HepG2 (cell line): ENCODE data around the gene NAALADL1. TPM values are rescaled to one million over a fixed set of nuclear protein-coding genes. Genes with fewer than 3 reads are reported as not detected.

Experiments
- ATAC-seq: fragments of 200-7000 bp; cut with Tn5 transposase; 3 replicates; pipeline ENCODE4 v1.9.1; 2020; ENCODE audit warnings: mild to moderate bottlenecking, moderate library complexity
- BruUV-seq: library from RNA; stranded (reverse); fragments of 400-500 nt; replicated peaks from 2 replicates; lab custom pipeline; 2021; lab: Mats Ljungman, UMichigan
- CTCF ChIA-PET: fragments of 300-600 bp; formaldehyde crosslinking; extraction: SDS; loops from one replicate; lab custom pipeline; 2021; ENCODE audit warnings: low total read pairs, inconsistent platforms, low intra/inter-chr PET ratio; lab: Yijun Ruan, JAX
- POLR2A ChIA-PET: fragments of 350-600 bp; sonication (Branson Sonifier 250); formaldehyde crosslinking; loops from one replicate; lab custom pipeline; 2020; ENCODE audit warnings: antibody characterized with exemption, inconsistent platforms; lab: Yijun Ruan, JAX
- DNase-seq: peaks from one replicate; pipeline ENCODE4 v3.0.0-alpha.2; 2015; ENCODE audit warnings: low spot score
- FAIRE-seq: peaks from 3 replicates; lab custom pipeline; 2011; peaks lifted over from hg19 to GRCh38; lab: Jason Lieb, UNC
- H2AFZ ChIP-seq: one replicate; pipeline ENCODE4 v1.6.1; 2011; ENCODE audit warnings: low read length, inconsistent platforms
- H3K27ac ChIP-seq: fragments of 300-600 bp; 3 replicates; pipeline ENCODE4 v1.8.0; 2011; ENCODE audit warnings: mixed run types, mild to moderate bottlenecking, mixed read lengths, low read length, inconsistent platforms; ENCODE audit not compliant: insufficient read depth; ENCODE audit errors: extremely low read length
- H3K27me3 ChIP-seq, 2 experiments: fragments of 200-600 bp in 1 of 2; 2 replicates in 1 of 2; 3 replicates in 1 of 2; pipeline versions ENCODE4 v1.6.0 to v1.8.0; 2011; ENCODE audit warnings: low read length in 2 of 2, mild to moderate bottlenecking in 2 of 2, moderate library complexity in 2 of 2, inconsistent platforms in 1 of 2; ENCODE audit not compliant: insufficient read depth in 2 of 2, control insufficient read depth in 1 of 2
- H3K36me3 ChIP-seq, 2 experiments: fragments of 200-600 bp in 1 of 2; replicated peaks in 1 of 2; 2 replicates in 1 of 2; 3 replicates in 1 of 2; pipeline versions ENCODE4 v1.5.1 to v1.8.0; 2011; ENCODE audit warnings: low read length in 2 of 2, inconsistent platforms in 1 of 2; ENCODE audit not compliant: insufficient read depth in 2 of 2, control insufficient read depth in 1 of 2
- H3K4me1 ChIP-seq: 2 replicates; pipeline ENCODE4 v1.5.1; 2012; ENCODE audit warnings: low read length, inconsistent platforms; ENCODE audit not compliant: insufficient read depth
- H3K4me2 ChIP-seq: 2 replicates; pipeline ENCODE4 v1.6.0; 2011; ENCODE audit warnings: low read depth, low read length, inconsistent platforms
- H3K4me3 ChIP-seq, 3 experiments: fragments of 200-600 bp in 1 of 3; sonication (generic), shearing (Covaris generic) in 1 of 3; replicated peaks in 1 of 3; 2 replicates each; pipeline ENCODE4 v1.5.1; 2011 to 2016; ENCODE audit warnings: low read length in 3 of 3, inconsistent platforms in 2 of 3, low read depth in 2 of 3, mild to moderate bottlenecking in 2 of 3, control low read depth in 1 of 3, mixed read lengths in 1 of 3; ENCODE audit not compliant: insufficient read depth in 1 of 3
- H3K79me2 ChIP-seq: one replicate; pipeline ENCODE4 v1.6.1; 2011; ENCODE audit warnings: low read length, inconsistent platforms; ENCODE audit not compliant: insufficient read depth
- H3K9ac ChIP-seq: 2 replicates; pipeline ENCODE4 v1.6.0; 2011; ENCODE audit warnings: mild to moderate bottlenecking, low read depth, low read length, inconsistent platforms; ENCODE audit not compliant: insufficient read depth
- H3K9me3 ChIP-seq: 2 replicates; pipeline ENCODE4 v1.5.1; 2012; ENCODE audit warnings: mild to moderate bottlenecking, low read length
- H4K20me1 ChIP-seq: 2 replicates; pipeline ENCODE4 v1.6.0; 2011; ENCODE audit warnings: inconsistent platforms, mild to moderate bottlenecking, low read length, moderate library complexity; ENCODE audit not compliant: insufficient read depth
- EZH2 ChIP-seq: conservative IDR thresholded peaks from 2 replicates; pipeline ENCODE4 v1.6.1; 2012; ENCODE audit warnings: mild to moderate bottlenecking, low read depth, low read length, moderate library complexity
- GLI4 ChIP-seq: sonication (generic); formaldehyde crosslinking; IDR thresholded peaks from 2 replicates; pipeline ENCODE4 v1.5.1; 2020; ENCODE audit warnings: missing genetic modification reagents, mild to moderate bottlenecking, moderate library complexity, borderline replicate concordance
- HDAC6 ChIP-seq: fragments of 200-600 bp; sonication (generic); IDR thresholded peaks from 2 replicates; pipeline ENCODE4 v1.7.0; 2017; ENCODE audit warnings: mild to moderate bottlenecking, antibody characterized with exemption, low read length, low read depth
- KDM2A ChIP-seq: sonication (generic); formaldehyde crosslinking; IDR thresholded peaks from 2 replicates; pipeline ENCODE4 v1.4.0; 2020; ENCODE audit warnings: low read depth, missing genetic modification reagents, borderline replicate concordance
- NFE2 ChIP-seq: sonication (generic); formaldehyde crosslinking; IDR thresholded peaks from 2 replicates; pipeline ENCODE4 v1.4.0; 2020; ENCODE audit warnings: missing genetic modification reagents
- NR2F6 ChIP-seq, 2 experiments: IDR thresholded peaks; 2 replicates each; pipeline ENCODE4 v1.6.1; 2016; ENCODE audit warnings: antibody characterized with exemption in 1 of 2, mild to moderate bottlenecking in 1 of 2
- STAG1 ChIP-seq: sonication (generic); formaldehyde crosslinking; IDR thresholded peaks from 2 replicates; pipeline ENCODE4 v1.4.0; 2020; ENCODE audit warnings: missing genetic modification reagents
- XRCC5 ChIP-seq: fragments of 200-400 bp; formaldehyde crosslinking; optimal IDR thresholded peaks from 2 replicates; pipeline ENCODE3; 2017; ENCODE audit warnings: mild to moderate bottlenecking, low read length
- ZMYM2 ChIP-seq: sonication (generic); formaldehyde crosslinking; IDR thresholded peaks from 2 replicates; pipeline ENCODE4 v1.8.0; 2022; ENCODE audit warnings: mild to moderate bottlenecking, missing genetic modification reagents
- ZMYM3 ChIP-seq: sonication (generic); formaldehyde crosslinking; IDR thresholded peaks from 2 replicates; pipeline ENCODE4 v1.5.1; 2020; ENCODE audit warnings: mild to moderate bottlenecking, missing genetic modification reagents
- ZNF260 ChIP-seq: sonication (generic); formaldehyde crosslinking; IDR thresholded peaks from 2 replicates; pipeline ENCODE4 v1.4.0; 2020; ENCODE audit warnings: missing genetic modification reagents, low read depth, mild to moderate bottlenecking, borderline replicate concordance
- ZNF263 ChIP-seq: sonication (generic); formaldehyde crosslinking; IDR thresholded peaks from 2 replicates; pipeline ENCODE4 v1.4.0; 2020; ENCODE audit warnings: missing genetic modification reagents
- ZNF282 ChIP-seq: fragments of 450-650 bp; IDR thresholded peaks from 2 replicates; pipeline ENCODE4 v1.6.1; 2018; ENCODE audit not compliant: partially characterized antibody
- ZNF343 ChIP-seq: sonication (generic); formaldehyde crosslinking; IDR thresholded peaks from 2 replicates; pipeline ENCODE4 v1.4.0; 2020; ENCODE audit warnings: mild to moderate bottlenecking, missing genetic modification reagents
- ZNF747 ChIP-seq: sonication (generic); formaldehyde crosslinking; IDR thresholded peaks from 2 replicates; pipeline ENCODE4 v1.8.1; 2023; ENCODE audit warnings: missing genetic modification reagents, mild to moderate bottlenecking, borderline replicate concordance
- WGBS: methylation state at CpG from one replicate; pipeline ENCODE4 v1.1.6; 2017; ENCODE audit warnings: low lambda C conversion rate; 5-methylcytosine and 5-hydroxymethylcytosine counted together
- in situ Hi-C: cut with HindIII; loops from 2 replicates; pipeline ENCODE4 v1.10.0; 2017; ENCODE audit warnings: low pct_unique_long_range_greater_than_20kb; ENCODE audit not compliant: extremely low pct_ligation_motif_present
- intact Hi-C: fragments of 100-400 bp; cut with micrococcal nuclease; formaldehyde crosslinking; loops from one replicate; pipeline ENCODE4 v1.10.0; 2022; ENCODE audit not compliant: unreplicated experiment
- polyA plus RNA-seq, 8 experiments: library from polyadenylated mRNA; depleted of rRNA in 3 of 8; stranded (reverse) in 7 of 8; unstranded in 1 of 8; fragments of >200 nt; fragmentation: Illumina TruSeq in 4 of 8; extraction: Trizol in 4 of 8; gene quantifications; 2 replicates each; pipeline versions ENCODE4 v1.2.1 to v1.2.3, GENCODE V29; 2011 to 2016; ENCODE audit warnings: low read depth in 4 of 8, missing spikeins in 1 of 8, mixed read lengths in 1 of 8; ENCODE audit not compliant: insufficient read depth in 1 of 8
- total RNA-seq, 5 experiments: library from RNA; depleted of rRNA; stranded (reverse); fragments of >200 nt; fragmentation: Illumina TruSeq; extraction: Trizol; gene quantifications; 2 replicates each; pipeline ENCODE4 v1.2.3, GENCODE V29; 2016; ENCODE audit warnings: low read depth in 1 of 5
- TF ChIP-seq, protein P1 (sequence below): conservative IDR thresholded peaks from 2 replicates; pipeline ENCODE4 v1.6.1; 2018; ENCODE audit warnings: missing genetic modification reagents
- TF ChIP-seq, protein P2 (sequence below): sonication (generic); formaldehyde crosslinking; IDR thresholded peaks from 2 replicates; pipeline ENCODE4 v1.4.0; 2020; ENCODE audit warnings: mild to moderate bottlenecking, missing genetic modification reagents, borderline replicate concordance
- TF ChIP-seq, protein P3 (sequence below): sonication (generic); formaldehyde crosslinking; IDR thresholded peaks from 2 replicates; pipeline ENCODE4 v1.5.1; 2020; ENCODE audit warnings: missing genetic modification reagents, mild to moderate bottlenecking, borderline replicate concordance

Gene NAALADL1
- total and polyA plus RNA-seq, 2 of the 13 experiments (the other 11 are each of a cell fraction or from before 2014, with no cell fraction given), result 9.3 to 33.9 TPM

DNA sequence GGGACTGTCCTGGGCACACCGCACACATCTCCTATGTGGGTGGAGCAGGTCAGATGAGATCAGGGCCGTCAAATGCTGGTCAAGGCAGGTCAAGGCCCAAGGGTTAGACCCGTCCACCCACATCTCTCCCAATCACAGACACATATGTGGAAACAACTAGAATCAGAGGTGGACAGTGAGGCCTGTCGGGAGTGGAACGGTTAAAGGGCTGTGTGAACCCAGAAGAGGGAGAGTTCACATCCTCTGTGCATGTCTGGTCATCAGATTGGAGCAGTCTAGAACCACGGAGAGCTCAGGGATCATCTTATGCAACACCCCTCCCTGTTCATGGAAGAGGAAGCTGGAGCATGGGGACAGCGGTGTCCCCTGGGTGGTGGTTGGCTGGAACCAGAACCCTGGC, 38.5 kb downstream of the NAALADL1 start:
- H3K27ac ChIP-seq, result peak overlapping the region; percentile 57
- FAIRE-seq (peak; percentile 64), ATAC-seq (peak; percentile 61), DNase-seq (peak; percentile 57)
- H3K4me3 ChIP-seq, result no peak overlapping the region
- no peak overlapping the region for H2AFZ ChIP-seq
- H3K4me2 ChIP-seq, result peak overlapping the region; percentile 25; the same call in 1 of the 2 replicates
- in situ Hi-C loops, result no loop called here
- CTCF ChIA-PET, result no interaction called here
- BruUV-seq, result no TSS peak
- no peak overlapping the region for H3K9ac ChIP-seq
- intact Hi-C loops, result no loop called here
- POLR2A ChIA-PET, result interaction anchor here (0.8 to 1.5 kb wide), 6 partner anchors 21 to 92 kb away, joined by 3 to 5 read pairs (median 4); partner anchors contain the start of genes SAC3D1, TM7SF2 and VPS51
- 22% methylated on average over 7 of the region's 7 CpGs for WGBS
- H3K4me1 ChIP-seq, result peaks cover 72% of the 10 kb centered on the region
- H4K20me1 ChIP-seq, result no peaks in the 10 kb centered on the region
- no peaks in the 10 kb centered on the region for H3K79me2 ChIP-seq
- no peaks in the 10 kb centered on the region for H3K27me3 ChIP-seq
- H3K36me3 ChIP-seq, result no peaks in the 10 kb centered on the region
- H3K9me3 ChIP-seq, result no peaks in the 10 kb centered on the region
- TF ChIP-seq XRCC5 (no peak), ZNF282 (no peak), ZMYM2 (0 out of 2 replicates have a peak, but pooled peaks have one; percentile 64), ZNF343 (CRISPR knock-in tag) (no peak), ZNF260 (CRISPR knock-in tag) (no peak), GLI4 (CRISPR knock-in tag) (no peak), ZNF747 (CRISPR knock-in tag) (no peak), KDM2A (CRISPR knock-in tag) (no peak), ZMYM3 (peak; percentile 70; the same call in 1 of the 2 replicates), HDAC6 (no peak), ZNF263 (0 out of 2 replicates have a peak, but pooled peaks have one; percentile 6), STAG1 (no peak), NFE2 (CRISPR knock-in tag) (no peak), NR2F6 (IDR thresholded peaks at IDR 0.05) (peak; percentile 55; the same call in 1 of the 2 replicates), NR2F6 (CRISPR knock-in tag; IDR thresholded peaks at IDR 0.05) (peak; percentile 57), EZH2 (no peak)
- TF ChIP-seq, protein P1, sequence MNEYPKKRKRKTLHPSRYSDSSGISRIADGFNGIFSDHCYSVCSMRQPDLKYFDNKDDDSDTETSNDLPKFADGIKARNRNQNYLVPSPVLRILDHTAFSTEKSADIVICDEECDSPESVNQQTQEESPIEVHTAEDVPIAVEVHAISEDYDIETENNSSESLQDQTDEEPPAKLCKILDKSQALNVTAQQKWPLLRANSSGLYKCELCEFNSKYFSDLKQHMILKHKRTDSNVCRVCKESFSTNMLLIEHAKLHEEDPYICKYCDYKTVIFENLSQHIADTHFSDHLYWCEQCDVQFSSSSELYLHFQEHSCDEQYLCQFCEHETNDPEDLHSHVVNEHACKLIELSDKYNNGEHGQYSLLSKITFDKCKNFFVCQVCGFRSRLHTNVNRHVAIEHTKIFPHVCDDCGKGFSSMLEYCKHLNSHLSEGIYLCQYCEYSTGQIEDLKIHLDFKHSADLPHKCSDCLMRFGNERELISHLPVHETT (CRISPR knock-in tag), result no peak
- TF ChIP-seq, protein P2, sequence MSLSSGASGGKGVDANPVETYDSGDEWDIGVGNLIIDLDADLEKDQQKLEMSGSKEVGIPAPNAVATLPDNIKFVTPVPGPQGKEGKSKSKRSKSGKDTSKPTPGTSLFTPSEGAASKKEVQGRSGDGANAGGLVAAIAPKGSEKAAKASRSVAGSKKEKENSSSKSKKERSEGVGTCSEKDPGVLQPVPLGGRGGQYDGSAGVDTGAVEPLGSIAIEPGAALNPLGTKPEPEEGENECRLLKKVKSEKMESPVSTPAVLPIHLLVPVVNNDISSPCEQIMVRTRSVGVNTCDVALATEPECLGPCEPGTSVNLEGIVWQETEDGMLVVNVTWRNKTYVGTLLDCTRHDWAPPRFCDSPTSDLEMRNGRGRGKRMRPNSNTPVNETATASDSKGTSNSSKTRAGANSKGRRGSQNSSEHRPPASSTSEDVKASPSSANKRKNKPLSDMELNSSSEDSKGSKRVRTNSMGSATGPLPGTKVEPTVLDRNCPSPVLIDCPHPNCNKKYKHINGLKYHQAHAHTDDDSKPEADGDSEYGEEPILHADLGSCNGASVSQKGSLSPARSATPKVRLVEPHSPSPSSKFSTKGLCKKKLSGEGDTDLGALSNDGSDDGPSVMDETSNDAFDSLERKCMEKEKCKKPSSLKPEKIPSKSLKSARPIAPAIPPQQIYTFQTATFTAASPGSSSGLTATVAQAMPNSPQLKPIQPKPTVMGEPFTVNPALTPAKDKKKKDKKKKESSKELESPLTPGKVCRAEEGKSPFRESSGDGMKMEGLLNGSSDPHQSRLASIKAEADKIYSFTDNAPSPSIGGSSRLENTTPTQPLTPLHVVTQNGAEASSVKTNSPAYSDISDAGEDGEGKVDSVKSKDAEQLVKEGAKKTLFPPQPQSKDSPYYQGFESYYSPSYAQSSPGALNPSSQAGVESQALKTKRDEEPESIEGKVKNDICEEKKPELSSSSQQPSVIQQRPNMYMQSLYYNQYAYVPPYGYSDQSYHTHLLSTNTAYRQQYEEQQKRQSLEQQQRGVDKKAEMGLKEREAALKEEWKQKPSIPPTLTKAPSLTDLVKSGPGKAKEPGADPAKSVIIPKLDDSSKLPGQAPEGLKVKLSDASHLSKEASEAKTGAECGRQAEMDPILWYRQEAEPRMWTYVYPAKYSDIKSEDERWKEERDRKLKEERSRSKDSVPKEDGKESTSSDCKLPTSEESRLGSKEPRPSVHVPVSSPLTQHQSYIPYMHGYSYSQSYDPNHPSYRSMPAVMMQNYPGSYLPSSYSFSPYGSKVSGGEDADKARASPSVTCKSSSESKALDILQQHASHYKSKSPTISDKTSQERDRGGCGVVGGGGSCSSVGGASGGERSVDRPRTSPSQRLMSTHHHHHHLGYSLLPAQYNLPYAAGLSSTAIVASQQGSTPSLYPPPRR (CRISPR knock-in tag), result no peak
- TF ChIP-seq, protein P3, sequence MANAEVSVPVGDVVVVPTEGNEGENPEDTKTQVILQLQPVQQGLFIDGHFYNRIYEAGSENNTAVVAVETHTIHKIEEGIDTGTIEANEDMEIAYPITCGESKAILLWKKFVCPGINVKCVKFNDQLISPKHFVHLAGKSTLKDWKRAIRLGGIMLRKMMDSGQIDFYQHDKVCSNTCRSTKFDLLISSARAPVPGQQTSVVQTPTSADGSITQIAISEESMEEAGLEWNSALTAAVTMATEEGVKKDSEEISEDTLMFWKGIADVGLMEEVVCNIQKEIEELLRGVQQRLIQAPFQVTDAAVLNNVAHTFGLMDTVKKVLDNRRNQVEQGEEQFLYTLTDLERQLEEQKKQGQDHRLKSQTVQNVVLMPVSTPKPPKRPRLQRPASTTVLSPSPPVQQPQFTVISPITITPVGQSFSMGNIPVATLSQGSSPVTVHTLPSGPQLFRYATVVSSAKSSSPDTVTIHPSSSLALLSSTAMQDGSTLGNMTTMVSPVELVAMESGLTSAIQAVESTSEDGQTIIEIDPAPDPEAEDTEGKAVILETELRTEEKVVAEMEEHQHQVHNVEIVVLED (CRISPR knock-in tag), result no peak
